HG03280 (cell line): ENCODE data around the gene CAV3.
"Not testable (repeated sequence)": the region's sequence is repeated elsewhere in the genome, so short reads cannot be mapped to it uniquely, and the experiment has no call there.

Experiments used
- ATAC-seq: cut with Tn5 transposase; IDR thresholded peaks from one replicate; pipeline ENCODE4 v1.9.1; 2021; ENCODE audit warnings: mild to moderate bottlenecking, moderate library complexity; ENCODE audit not compliant: unreplicated experiment

Gene CAV3

DNA sequence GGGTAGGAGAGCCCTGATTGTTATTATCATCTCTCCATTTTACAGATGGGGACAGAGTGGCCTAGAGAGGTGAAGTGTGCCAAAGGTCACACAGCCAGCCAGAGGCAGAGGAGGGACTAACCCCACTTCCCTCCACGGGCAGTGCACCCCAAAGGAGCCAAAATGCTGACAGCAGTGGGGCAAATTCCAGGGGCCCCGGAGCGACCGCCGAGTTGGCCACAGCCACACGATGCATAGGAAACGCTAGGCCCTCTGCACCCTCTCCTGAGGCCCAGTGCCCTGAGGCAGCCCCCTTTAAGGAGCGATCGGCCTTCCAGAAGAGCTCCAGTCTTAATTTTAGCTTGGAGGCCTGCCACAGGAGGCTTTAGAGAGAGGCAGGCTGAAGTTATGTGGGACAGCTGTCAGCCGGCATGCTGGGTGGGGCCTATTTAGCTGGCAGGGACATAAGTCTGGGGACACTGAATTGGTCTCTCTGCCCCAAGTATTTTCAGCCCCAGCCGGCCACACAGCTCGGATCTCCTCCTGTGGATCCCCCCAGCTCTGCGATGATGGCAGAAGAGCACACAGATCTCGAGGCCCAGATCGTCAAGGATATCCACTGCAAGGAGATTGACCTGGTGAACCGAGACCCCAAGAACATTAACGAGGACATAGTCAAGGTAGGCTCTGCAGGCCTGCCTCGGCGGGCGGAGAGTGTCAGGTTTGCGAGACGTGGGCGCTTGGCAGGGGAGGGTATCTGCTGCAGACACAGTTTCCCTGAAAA lies at the start of gene CAV3:
Gene CAV3, plus strand, starts transcription at position 471 of the 763 bp plus-strand sequence. Its CDS starts 75 bp downstream, at position 546.
- ATAC-seq, result no peak

GRCh38 chr3:8684992-8685391 lies 48.6 kb upstream of the CAV3 start:
- ATAC-seq, result not testable (repeated sequence)

DNA sequence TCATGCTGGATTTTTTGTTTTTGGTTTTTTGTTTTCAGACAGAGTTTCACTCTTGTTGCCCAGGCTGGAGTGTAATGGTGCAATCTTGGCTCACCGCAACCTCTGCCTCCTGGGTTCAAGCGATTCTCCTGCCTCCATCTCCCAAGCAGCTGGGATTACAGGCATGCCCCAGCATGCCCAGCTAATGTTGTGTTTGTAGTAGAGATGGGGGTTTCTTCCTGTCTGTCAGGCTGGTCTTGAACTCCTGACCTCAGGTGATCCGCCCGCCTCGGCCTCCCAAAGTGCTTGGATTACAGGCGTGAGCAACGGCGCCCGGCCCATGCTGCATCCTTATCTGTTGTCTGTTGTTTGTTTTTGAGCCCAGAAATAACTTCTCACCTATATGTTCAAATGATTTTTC lies 42.3 kb upstream of the CAV3 start:
- not testable (repeated sequence) for ATAC-seq

GRCh38 chr3:8702560-8702959 lies 31.0 kb upstream of the CAV3 start:
- ATAC-seq, result peak; percentile 48

DNA sequence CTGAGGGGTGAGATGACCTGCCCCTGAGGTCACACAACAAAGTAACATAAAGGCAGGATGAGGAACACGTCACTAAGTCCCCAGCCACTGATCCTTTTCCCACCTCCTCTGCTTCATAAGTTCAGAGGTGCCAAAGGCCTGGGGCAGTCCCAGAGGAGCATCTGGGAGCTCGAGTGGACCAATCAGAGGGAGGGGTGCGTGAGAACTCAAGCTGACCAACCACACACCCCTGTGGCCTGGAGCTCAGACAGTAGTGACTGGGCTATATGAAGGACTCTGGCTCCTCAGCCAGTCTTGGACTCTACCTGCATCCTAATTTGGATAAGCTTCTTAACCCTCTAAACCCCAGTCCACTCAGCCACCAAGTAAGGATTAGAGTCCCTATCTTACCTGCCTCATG lies 28.0 kb upstream of the CAV3 start:
- no peak for ATAC-seq

GRCh38 chr3:8709287-8709686 lies 24.3 kb upstream of the CAV3 start:
- ATAC-seq, result no peak

DNA sequence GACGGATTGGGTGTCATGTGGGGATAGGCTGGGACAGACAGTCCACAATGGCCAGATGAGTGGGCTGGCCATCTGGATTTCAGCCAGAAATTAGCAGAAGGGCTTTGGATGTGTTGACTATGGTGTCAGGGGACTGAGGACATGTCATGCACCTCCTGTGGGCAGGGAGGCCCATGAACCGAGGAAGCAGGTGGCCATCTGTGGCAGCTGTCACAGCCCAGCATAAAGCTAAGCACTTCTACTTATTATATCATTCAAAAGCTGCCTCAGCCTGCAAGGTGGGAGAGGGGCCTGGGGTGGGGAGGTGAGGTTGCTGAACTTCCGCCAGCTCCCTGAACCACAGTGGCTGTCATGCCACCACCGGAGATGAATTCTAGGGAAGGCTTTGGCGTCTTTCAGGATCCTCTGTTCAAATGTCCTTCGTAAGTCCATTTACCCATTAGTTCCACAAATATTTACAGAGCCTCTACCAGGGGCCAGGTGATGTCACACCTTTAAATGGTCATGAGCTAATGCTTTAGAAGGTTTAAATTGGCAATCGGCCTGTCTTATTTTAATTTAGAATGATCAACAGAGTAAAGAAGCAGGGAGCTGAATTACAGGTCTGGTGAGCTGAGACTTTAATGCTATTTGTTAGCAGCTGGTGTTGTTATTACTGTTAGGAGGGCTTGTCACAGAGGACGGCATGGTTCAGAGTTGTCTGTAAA lies 23.6 kb upstream of the CAV3 start:
- no peak for ATAC-seq

DNA sequence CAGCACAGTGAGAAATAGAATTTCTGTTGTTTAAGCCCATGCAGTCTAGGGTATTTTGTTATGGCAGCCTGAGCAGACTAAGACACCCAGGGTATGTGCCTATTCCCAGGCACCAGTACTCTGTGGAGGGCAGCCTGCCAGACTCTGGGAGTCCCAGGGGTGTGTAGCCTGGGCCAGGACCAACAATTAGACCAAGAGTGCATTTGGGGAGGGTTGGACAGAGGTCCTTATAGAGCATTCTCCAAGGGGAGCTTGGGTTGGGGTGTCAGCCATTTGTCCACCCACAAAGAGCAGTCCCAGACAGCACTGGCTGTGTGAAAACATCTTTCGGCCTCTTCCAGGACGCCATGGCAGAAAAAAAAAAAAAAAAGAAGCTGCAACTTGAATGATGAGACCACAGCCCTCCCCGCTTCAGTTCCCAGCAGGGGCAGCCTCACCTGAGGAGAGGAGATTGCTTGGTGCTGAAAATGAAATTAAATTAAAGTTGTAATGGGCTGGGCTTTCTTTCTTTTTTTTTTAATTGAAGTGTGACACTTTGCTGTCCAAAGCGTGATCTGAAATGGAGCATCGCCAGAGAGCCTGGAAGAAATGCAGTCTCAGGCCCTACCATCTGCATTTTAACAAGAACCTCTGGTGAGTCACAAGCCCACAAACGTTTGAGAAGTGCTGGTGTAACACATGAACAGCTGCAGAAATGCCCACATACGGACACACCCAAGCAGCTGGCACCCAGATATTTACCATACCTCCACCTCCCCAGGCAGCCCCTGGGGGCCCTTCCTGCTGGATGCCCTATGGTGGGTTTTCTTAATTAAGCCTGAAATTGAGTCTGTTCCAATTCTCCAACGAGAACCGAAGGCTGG lies 21.3 kb upstream of the CAV3 start:
- no peak for ATAC-seq

- ATAC-seq, result no peak
Measured at GRCh38 chr3:8712908-8713255, 20.7 kb upstream of the CAV3 start.

DNA sequence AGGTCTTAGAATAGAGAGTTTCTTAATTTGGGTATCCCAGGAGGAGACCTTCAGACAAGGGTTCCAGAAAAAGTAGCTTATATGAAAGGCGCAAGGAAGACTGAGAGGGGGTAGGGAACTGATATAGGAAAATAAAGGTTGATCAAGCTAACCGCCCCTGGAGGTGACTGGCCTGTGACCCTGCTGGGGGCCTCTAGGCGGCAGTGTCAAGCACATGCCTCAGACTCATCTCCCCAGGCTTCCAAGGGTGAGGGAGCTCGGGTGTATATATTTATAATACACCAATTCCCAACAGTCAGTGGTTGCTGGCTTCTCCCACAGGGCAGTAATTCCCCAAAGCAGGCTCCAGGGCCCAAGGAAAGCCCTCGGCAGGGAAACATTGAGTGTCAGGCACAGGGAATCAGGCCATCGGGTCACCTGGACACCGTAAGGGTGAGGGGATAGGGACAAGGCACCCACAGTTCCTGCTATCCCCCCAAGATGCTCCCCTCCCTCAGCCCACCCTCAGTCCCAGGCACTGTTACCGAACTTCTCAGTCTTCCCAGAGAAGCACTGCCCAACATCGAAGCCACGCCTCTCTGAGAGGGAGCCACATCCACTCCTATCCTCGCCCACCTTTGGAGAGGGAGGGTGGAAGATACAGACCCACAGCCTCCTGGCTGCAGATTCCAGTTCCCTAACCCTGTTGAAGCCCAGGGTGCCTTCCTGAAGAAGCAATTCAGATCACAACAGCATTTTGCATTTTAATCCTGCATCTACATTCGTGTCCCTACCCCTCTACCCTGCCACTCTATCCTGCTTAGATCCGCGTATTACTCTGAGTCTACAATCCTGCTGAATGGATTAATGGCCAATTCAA lies 19.5 kb upstream of the CAV3 start:
- no peak for ATAC-seq

DNA sequence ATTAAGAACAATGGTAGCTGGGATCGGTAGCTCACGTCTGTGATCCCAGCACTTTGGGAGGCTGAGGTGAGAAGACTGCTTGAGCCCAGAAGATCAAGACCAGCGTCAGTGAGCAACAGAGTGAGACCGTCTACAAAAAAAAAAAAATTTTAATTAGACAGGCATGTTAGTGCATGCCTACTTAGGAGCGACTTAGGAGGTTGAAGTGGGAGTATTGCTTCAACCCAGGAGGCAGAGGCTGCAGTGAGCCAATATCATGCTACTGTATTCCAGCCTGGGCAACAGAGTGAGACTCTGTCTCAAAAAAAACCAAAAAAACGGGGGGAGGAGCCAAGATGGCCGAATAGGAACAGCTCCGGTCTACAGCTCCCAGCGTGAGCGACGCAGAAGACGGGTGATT lies 17.8 kb upstream of the CAV3 start:
- not testable (repeated sequence) for ATAC-seq

GRCh38 chr3:8722808-8723207 lies 10.8 kb upstream of the CAV3 start:
- ATAC-seq, result no peak

- ATAC-seq, result no peak
Measured at GRCh38 chr3:8723612-8724011, 10.0 kb upstream of the CAV3 start.

GRCh38 chr3:8724108-8724752 lies 9.4 kb upstream of the CAV3 start:
- no peak for ATAC-seq

GRCh38 chr3:8727605-8728512 lies 5.7 kb upstream of the CAV3 start:
- ATAC-seq, result no peak

DNA sequence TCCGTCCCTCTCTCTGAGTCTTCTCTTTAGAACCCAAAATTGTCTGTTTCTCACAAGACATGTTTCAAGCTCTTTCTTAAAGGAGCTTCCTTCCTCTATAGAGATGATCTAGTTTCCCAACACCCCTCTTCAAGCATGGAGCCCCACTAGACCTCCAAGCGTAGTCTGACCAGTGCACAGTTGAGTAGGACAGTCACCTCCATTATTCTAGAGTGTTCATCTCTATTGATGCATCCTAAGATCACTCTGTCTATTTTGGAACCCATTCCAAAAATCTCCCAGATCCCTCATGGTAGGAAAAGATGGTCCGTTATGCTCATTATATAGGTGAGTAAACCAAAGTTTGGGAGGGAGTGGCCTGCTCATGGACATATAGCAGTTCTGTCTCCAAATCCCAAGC lies 4.1 kb upstream of the CAV3 start:
- ATAC-seq, result no peak

- ATAC-seq, result no peak
Measured at GRCh38 chr3:8730656-8731055, 2.9 kb upstream of the CAV3 start.

DNA sequence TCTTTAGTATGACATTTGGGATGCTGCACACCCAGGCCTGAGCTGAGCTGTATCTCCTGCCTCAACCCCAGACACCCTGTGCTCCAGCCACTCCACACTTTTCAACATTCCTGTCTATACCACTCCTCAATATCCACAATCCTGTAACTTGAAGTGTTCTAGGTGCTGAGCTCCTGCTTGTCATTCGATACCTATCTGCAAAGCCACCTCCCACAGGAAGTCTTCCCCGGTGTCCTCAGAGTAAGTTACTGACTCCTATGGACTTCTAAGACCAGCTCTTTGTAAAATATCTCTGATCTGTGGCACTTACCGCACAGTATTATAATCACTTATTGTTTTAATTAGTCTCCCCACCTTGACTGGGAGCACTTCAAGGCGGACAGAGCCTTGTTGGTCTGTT lies 1.2 kb upstream of the CAV3 start:
- ATAC-seq, result no peak
